Dermis microvascular lymphatic vessel endothelial cell (primary cell): ENCODE results near the gene GADD45A. TPM values are rescaled to one million over a fixed set of nuclear protein-coding genes. Genes with fewer than 3 reads are reported as not detected.
A peak's percentile ranks its signal among the peaks of the same experiment; 100 is the strongest.

Source experiments
- DNase-seq, 2 donors: peaks; one replicate each; pipeline versions ENCODE4 v3.0.0 to v3.0.0-alpha.2; 2010; ENCODE audit warnings: low read depth in 2 of 2
- total RNA-seq: library from RNA; depleted of rRNA; stranded (reverse); fragments of >200 nt; gene quantifications from 2 replicates; pipeline ENCODE4 v1.2.1, GENCODE V29; 2014

The GADD45A gene
- total RNA-seq, 1 donor from 2014 or later: 22.5 TPM

DNA sequence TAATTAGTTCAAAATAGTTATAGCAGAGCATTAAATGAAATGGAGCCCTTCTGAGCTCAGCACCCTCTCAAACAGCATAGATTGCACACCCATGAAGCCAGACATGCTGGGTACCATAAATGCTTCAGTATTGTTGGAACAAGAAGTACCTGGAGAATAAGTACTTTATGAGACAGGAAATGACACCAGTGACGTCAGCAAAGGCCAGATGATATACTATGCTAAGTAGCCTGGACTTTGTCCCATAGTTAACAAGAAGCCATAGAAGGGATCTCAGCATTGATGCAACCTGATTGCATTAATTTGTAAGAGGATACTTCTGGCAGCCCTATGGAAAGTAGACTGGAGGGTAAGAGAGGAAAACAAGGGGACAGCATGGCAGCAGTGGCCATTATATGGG is 16.3 kb upstream of the GADD45A start:
- no peak for DNase-seq

GRCh38 chr1:67672260-67672803 is 12.7 kb upstream of the GADD45A start:
- no peak for DNase-seq

DNA sequence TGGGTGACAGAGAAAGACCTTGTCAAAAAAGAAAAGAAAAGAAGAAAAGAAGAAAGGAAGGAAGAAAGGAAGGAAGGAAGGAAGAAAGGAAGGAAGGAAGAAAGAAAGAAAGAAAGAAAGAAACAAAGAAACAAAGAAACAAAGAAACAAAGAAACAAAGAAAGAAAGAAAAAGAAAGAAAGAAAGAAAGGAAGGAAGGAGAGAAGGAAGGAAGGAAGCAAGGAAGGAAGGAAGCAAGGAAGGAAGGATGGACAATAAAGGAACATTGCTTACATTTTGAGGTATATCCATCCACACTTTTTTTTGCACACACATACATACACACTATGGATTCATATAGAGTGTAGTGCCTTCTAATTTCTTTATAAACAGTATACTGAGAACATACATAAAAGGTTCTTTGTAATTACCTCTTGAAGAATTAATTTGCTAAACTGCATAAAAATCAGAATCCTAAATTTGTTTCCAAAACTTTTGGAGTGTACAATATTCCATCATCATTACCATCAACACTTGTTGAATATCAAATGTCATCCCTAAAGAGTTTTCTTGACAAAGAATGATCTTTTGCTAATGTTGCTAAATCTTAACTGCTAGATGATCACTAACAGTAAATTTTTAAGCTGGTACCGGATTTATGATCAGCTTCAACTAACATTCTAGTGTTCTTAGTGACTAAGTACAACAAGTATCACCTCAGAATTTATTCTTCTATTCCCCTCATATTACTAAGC is 11.4 kb upstream of the GADD45A start:
- no peak for DNase-seq

DNA sequence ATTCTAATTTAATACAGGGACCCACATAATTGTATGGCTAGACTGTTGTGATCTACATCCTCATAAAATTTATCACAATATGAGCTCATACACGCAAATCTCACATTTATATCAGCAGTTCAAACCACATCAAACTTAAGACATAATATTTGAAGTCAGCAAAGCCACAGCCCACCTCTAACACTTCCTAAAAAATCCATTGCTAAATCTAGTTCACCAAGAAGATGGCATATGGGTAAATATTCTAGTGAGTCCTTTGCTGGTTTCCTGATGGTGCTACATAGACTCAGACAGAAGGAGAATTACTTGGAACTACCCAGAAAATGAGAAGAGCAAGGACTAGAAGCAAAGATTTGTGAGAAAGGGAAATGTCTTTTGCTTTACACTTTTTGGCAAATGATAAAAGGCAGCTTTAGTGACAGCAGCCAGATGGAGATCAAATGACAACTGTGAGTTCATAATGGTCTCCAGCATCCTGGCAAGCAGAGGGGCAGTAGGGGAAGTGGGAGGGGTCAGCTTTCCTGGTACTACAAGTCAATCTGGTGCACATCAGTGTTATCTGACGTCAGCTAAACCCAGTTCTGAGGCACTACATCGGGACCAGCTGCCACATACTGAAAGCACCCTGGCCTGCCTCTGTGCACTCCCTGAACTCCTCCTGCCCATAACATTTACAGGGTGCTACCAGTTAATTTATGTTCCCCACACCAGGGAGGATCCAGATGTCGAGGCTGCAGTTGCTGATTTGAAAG is 10.6 kb upstream of the GADD45A start:
- DNase-seq: peak; percentile 75 to 94

DNA sequence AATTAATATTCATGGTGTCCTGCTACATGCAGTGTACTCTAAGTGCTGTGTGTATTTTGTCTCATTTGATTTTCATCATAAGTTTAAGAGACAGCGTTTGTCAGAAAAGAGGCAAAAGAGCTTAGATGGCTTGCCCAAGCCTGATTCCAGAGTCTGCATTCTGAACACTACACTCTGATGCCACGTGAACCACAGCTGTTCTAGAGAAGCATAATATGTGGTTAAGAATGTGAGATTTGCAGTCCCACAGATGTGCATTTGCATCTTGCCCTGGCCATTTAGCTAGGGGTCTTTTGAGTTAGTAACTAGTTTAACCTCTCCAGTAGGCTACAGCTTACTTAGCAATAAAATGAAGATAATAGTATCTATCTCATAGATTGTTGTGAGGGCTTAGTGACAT is 9.2 kb upstream of the GADD45A start:
- DNase-seq: no peak

DNA sequence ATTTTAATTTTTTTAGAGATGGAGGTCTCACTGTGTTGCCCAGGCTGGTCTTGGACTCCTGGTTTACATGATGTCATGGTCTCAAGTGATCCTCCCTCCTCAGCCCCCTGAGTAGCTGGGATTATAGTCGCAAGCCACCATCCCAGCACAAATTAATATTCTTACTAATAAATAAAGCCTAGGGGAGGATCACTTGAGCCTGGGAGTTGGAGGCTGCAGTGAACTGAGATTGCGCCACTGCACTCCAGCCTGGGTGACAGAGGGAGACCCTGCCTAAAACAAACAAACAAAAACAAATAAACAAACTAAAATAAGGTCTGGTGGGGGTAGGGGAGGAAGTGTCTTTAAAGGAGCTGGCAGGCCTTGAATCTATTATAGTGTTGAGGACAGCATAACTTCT is 8.7 kb upstream of the GADD45A start:
- no peak for DNase-seq

DNA sequence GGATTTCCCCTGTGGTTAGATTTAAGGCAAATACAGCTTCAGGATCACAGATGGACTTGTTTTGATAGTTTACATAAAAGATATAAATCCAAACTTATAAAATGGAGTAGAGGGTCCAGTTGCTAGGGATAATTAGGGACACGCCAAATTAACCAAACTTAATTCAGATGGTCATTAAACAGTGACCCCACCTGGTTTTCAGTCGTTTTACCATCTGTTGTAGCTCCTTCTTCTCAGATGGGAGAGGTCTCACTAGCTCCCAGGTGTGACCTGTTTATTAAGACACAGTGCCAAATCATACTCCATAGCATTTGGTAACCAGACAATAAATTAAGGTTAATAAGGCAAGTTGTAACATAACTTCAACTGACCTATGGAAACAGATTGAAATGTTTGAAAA is 8.1 kb upstream of the GADD45A start:
- no peak for DNase-seq

DNA sequence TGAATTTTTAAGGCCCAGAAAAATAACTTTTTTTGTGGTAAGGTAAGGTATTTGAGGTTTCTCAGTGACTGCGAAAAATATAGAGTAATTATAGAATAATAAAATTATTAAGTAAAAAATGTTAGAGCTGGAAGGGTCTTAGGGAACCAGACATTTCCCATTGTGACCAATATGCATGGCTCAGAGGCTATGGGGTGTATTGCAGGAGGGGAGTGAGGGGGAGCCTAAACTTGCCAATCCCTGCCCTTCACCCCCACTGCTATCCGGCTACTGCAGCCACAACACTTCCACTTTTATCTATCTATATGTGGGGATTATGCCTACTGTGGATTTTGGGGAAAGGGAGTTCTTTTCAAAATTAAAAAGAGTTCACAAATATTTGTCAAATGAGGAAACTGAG is 7.6 kb upstream of the GADD45A start:
- no peak for DNase-seq

DNA sequence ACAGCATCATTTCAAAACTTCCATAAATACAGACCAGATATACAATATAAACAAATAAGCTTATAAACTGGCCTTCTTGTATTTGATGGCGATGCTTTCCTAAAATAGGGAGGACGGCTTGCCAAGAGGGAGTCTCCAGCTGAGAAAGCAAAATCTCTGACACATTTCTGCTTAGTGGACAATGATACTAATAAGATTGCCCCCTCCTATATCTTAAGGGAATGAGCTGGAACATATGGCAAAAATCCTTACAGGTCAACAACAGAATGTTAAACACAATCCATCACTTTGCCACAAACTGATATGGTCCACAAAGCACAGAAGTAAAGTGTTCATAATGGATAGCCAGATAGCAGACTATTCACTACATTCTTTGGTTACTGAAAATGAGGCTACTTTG is 7.1 kb upstream of the GADD45A start:
- no peak for DNase-seq

DNA sequence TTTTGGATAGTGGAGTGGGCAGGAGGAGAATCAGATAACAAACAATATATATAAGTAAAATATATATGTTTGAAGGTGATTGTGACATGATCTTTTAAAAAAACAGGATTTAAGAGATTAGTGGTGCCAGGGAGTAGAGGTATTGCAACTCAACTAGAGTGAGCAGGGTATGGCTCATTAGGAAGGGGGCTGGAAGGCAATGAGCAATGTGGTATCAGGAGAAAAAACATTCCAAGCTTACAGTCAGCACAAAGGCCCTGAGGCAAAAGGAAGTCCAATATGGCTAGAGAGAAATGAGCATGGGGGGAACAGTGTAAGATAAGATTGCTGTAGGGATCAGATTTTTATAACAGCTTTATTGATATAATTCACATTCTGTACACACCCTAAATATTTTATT is 5.3 kb upstream of the GADD45A start:
- DNase-seq: no peak

DNA sequence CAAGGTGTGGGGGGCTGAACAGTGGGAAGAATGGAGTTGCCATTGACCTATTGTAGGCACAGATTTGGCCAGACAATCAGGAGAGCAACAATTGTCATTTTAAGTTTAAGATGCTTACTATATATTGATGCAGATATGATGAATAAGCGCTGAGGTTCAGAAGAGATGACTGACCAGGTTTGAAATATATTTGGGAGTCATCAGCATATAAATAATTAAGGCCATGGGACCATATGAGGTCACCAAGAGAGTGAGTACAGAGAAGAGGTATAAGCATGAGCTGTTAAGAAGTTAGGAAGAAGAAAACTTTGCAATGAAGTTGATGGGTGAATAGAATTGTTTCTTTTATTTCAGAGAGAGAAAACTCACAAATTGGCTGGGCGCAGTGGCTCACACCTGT is 4.5 kb upstream of the GADD45A start:
- no peak for DNase-seq

DNA sequence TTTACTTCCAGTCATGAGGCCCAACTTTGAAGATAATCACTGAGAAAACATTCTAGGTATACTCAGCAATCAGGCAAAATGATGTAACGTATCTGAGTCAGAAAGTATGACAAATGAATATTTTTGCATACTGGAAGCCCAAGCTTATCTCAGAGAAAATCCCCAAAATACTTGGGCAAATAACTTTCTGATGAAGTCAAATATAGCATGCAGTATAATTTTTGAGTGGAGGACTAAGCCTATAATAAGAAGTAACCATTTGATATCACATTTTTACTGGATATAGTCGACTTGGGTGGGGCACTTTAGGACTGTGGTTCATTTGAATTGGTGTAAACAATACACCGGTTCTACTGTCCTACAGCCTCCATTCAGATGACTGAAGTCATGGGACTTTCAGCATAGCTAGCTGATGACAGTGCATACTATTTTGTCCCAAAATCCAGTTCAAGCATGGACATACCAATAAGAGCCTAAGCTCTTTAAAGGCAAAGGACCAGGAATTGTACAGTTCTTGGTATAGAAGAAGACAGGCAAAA is 2.3 kb upstream of the GADD45A start:
- DNase-seq: peak in 1 of 2 donors; percentile 60

DNA sequence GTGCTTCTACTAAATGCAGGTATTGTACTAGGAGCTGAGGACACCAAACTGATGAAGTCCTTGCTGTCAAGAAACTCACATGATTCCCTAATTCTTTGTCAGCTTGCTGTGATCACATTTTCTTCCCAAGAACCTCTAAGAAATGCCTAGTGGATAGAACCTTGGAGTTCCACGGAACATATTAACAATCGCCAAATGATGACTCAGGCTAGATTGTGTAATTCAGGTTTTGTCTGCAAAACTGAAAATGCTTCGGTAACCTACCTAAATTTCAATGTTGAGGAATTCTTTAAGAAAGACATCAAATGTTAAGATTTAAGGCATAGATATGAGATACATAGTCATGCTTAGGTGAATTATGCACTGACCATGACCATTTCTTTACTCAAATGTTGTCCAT is 1.7 kb upstream of the GADD45A start:
- peak in 1 of 2 donors; percentile 61 for DNase-seq

DNA sequence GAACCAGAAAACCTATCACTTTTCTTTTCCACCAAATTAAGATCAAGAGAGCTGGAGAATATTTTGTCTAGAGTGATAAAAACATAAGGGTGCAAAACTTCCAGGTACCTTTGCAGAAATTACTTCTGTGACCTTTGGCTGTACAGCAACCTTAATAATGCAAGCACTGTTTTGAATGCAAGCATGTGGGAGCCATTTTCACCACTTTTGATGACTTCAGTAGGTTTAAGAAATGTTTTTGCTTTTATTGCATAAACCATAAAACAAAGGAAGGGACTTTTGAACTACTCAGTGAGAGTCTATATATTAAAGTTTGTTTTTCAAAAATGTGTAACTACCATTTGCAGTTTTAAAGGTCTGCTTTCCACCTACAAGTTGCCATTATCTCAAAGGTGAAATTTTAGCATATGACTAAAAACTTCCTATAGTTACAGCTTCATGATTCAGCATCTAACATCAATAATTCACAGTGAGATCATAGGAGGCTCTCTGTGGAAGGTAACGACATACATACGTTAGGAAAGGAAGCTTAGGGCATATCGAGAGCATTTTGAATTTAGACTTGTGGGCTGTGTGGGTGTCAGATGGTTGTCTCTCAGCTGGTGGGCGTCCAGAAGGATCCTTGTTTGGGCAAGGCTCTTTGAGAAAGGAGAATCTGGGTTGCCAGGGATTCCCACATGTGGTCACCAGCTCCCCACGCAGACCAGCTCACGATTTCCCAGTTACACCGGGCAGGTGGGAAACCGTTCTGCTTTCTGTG is 1.1 kb upstream of the GADD45A start:
- peak in 1 of 2 donors; percentile 66 for DNase-seq

DNA sequence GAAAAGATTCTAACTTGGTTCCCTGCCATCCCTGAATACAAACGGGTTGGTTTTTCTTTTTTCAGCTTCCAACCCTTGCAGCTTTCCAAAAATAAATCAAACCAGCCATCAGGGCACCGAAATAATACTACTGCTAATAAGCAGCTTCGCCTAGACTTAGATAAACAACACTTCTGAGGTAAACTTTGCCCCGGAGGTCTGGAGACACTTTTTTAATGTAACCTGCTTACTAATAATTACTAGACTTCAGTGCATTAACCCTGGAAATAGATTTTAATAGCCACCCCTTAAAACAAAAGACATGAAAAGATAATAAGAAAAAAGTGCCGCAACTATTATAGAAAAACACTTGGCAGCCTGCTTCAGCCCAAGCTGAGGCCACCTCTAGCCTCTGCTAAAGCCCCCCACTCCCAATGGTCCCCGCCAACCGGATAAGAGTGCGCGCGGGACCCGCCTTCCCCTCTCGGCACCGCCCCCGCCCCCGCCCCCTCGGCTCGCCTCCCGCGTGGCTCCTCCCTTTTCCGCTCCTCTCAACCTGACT is 405 bp upstream of the GADD45A start:
- no peak for DNase-seq

DNA sequence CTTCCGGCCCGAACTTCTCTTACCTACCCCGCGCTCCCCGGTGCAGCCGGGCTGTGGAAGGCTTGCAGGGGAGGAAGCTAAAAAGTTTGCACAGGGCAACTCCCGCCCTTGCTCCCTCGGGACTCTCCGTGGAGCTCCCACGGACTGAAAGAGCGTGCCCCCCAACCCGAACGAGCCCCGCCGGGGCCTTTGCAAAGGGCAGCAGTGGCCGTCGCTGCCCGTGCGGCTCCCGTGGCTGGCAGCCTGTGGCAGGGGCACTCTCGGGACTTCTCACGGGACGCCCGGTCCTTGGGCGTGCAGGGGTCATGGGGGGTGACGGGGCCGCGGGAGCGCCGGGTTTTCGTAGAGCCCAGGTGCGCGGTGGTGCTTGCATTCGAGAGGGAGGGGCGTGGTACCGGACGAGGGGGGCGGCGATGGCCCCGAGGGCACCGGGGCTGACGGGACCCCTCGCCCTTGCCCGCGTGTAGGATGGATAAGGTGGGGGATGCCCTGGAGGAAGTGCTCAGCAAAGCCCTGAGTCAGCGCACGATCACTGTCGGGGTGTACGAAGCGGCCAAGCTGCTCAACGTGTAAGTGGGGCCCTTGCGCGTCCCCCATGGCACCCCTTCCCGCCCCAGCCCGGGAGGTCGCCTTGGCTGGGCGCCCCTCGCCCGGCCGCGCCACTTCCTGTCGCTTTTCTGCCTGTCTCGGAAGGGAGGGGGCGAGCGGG is 711 bp downstream of the GADD45A start:
- peak in 1 of 2 donors; percentile 52 for DNase-seq

DNA sequence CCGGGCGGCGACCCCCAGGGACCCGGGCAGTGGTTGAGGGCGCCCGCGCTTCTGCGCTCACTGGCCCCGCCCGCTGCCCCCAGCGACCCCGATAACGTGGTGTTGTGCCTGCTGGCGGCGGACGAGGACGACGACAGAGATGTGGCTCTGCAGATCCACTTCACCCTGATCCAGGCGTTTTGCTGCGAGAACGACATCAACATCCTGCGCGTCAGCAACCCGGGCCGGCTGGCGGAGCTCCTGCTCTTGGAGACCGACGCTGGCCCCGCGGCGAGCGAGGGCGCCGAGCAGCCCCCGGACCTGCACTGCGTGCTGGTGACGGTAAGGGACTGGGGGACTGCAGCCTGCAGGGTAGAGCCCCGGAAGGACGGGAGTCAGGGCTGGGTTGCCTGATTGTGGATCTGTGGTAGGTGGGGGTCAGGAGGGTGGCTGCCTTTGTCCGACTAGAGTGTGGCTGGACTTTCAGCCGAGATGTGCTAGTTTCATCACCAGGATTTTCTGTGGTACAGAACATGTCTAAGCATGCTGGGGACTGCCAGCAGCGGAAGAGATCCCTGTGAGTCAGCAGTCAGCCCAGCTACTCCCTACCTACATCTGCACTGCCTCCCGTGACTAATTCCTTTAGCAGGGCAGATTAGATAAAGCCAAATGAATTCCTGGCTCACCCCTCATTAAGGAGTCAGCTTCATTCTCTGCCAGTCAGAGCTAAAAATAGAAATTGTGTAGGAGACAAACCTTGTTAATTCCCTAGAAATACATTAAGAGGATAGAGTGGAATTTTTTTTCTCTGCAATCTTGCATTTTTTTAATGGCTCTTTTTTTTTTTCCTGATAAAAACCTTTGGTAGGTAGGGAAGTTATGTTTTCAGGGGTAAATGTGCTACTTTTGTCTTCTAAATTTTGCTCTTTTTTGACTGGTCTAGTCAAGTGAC is 1.5 kb downstream of the GADD45A start:
- peak; percentile 79 to 97 for DNase-seq

DNA sequence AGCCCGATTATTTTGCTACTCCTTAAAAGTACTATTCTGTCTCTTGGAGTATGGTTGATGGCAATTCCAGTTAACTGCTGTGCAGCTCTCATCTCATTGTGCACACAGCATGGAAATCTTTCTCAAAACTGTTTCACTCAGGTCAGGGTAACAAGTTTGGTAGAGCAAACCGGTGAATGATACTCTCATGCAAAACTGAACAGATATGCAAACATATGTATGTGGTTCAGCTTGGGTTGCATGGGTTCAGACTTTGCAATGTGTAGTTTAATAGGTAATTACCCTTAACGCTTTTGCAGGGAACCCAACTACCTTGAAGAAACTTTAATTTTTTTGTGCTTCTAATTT is 2.2 kb downstream of the GADD45A start:
- no peak for DNase-seq

DNA sequence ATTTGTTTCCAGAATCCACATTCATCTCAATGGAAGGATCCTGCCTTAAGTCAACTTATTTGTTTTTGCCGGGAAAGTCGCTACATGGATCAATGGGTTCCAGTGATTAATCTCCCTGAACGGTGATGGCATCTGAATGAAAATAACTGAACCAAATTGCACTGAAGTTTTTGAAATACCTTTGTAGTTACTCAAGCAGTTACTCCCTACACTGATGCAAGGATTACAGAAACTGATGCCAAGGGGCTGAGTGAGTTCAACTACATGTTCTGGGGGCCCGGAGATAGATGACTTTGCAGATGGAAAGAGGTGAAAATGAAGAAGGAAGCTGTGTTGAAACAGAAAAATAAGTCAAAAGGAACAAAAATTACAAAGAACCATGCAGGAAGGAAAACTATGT is 2.6 kb downstream of the GADD45A start:
- DNase-seq: no peak
